ENCODE results near the gene ERGIC1.

DNA sequence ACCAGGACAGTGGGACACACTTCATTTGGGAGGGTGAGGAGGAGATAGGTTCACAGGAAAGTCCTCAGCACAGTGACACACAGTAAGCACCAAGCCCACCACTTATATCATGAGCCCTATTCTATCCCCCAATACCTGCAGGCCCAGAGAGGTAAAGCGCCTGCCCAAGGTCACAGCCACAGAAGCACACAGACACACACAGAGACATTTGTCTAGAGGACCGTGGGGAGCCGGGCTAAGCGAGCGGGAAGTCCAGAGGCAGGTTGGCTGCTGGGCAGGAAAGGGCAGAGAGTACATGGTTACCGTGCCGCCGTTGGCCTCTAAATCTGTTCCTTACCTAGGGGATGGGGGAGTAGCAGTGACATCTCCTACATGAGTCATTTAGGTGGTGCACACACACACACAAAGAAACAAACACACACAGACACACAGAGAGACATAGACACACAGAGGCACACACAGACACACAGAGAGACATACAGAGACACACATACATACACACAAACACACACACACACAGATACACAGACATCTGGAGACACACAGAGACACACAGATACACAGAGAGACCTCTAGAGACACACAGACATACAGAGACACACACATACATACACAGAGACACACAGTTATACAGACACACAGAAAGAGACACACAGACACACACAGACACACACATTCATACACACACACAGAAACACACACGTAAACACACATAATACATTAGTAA lies 47.2 kb upstream of the ERGIC1 start:
- TF ChIP-seq SP1 (IDR thresholded peaks at IDR 0.05; ENCODE audit: low read depth, low read length) = no peak
- TF ChIP-seq, protein P1, sequence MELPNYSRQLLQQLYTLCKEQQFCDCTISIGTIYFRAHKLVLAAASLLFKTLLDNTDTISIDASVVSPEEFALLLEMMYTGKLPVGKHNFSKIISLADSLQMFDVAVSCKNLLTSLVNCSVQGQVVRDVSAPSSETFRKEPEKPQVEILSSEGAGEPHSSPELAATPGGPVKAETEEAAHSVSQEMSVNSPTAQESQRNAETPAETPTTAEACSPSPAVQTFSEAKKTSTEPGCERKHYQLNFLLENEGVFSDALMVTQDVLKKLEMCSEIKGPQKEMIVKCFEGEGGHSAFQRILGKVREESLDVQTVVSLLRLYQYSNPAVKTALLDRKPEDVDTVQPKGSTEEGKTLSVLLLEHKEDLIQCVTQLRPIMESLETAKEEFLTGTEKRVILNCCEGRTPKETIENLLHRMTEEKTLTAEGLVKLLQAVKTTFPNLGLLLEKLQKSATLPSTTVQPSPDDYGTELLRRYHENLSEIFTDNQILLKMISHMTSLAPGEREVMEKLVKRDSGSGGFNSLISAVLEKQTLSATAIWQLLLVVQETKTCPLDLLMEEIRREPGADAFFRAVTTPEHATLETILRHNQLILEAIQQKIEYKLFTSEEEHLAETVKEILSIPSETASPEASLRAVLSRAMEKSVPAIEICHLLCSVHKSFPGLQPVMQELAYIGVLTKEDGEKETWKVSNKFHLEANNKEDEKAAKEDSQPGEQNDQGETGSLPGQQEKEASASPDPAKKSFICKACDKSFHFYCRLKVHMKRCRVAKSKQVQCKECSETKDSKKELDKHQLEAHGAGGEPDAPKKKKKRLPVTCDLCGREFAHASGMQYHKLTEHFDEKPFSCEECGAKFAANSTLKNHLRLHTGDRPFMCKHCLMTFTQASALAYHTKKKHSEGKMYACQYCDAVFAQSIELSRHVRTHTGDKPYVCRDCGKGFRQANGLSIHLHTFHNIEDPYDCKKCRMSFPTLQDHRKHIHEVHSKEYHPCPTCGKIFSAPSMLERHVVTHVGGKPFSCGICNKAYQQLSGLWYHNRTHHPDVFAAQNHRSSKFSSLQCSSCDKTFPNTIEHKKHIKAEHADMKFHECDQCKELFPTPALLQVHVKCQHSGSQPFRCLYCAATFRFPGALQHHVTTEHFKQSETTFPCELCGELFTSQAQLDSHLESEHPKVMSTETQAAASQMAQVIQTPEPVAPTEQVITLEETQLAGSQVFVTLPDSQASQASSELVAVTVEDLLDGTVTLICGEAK (IDR thresholded peaks at IDR 0.05; ENCODE audit: borderline replicate concordance) = no peak
- no peak for TF ChIP-seq EP300 (IDR thresholded peaks at IDR 0.05; ENCODE audit: borderline replicate concordance in 1 of 2, control insufficient read depth in 1 of 2, low read depth in 2 of 2, low read length in 2 of 2)
- TF ChIP-seq, protein P2, sequence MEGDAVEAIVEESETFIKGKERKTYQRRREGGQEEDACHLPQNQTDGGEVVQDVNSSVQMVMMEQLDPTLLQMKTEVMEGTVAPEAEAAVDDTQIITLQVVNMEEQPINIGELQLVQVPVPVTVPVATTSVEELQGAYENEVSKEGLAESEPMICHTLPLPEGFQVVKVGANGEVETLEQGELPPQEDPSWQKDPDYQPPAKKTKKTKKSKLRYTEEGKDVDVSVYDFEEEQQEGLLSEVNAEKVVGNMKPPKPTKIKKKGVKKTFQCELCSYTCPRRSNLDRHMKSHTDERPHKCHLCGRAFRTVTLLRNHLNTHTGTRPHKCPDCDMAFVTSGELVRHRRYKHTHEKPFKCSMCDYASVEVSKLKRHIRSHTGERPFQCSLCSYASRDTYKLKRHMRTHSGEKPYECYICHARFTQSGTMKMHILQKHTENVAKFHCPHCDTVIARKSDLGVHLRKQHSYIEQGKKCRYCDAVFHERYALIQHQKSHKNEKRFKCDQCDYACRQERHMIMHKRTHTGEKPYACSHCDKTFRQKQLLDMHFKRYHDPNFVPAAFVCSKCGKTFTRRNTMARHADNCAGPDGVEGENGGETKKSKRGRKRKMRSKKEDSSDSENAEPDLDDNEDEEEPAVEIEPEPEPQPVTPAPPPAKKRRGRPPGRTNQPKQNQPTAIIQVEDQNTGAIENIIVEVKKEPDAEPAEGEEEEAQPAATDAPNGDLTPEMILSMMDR (IDR thresholded peaks at IDR 0.05 in 2 of 3, conservative IDR thresholded peaks at IDR 0.05 in 1 of 3; ENCODE audit: control insufficient read depth in 2 of 3, extremely low read depth in 1 of 3, insufficient read depth in 1 of 3, low read depth in 3 of 3, low read length in 3 of 3) = no peak
- TF ChIP-seq EZH2 (IDR thresholded peaks at IDR 0.05; ENCODE audit: borderline replicate concordance, control insufficient read depth, low read depth, low read length) = no peak
- no peak for TF ChIP-seq PAX5 (IDR thresholded peaks at IDR 0.05; ENCODE audit: borderline replicate concordance, low read depth, low read length)
